GM21528 (cell line): ENCODE results near the gene AK9.
"Not testable (repeated sequence)": the region's sequence is repeated elsewhere in the genome, so short reads cannot be mapped to it uniquely, and the experiment has no call there.

Experiments used
- ATAC-seq: cut with Tn5 transposase; IDR thresholded peaks from one replicate; pipeline ENCODE4 v1.9.1; 2021; ENCODE audit warnings: mild to moderate bottlenecking, moderate library complexity; ENCODE audit not compliant: unreplicated experiment, low FRiP score

Gene AK9

GRCh38 chr6:109461733-109462526 is 229.1 kb downstream of the AK9 start:
- ATAC-seq, result no peak

- not testable (repeated sequence) for ATAC-seq
Observed at GRCh38 chr6:109461205-109461604, 229.8 kb downstream of the AK9 start.

- no peak for ATAC-seq
Observed at GRCh38 chr6:109460161-109460829, 230.7 kb downstream of the AK9 start.

DNA sequence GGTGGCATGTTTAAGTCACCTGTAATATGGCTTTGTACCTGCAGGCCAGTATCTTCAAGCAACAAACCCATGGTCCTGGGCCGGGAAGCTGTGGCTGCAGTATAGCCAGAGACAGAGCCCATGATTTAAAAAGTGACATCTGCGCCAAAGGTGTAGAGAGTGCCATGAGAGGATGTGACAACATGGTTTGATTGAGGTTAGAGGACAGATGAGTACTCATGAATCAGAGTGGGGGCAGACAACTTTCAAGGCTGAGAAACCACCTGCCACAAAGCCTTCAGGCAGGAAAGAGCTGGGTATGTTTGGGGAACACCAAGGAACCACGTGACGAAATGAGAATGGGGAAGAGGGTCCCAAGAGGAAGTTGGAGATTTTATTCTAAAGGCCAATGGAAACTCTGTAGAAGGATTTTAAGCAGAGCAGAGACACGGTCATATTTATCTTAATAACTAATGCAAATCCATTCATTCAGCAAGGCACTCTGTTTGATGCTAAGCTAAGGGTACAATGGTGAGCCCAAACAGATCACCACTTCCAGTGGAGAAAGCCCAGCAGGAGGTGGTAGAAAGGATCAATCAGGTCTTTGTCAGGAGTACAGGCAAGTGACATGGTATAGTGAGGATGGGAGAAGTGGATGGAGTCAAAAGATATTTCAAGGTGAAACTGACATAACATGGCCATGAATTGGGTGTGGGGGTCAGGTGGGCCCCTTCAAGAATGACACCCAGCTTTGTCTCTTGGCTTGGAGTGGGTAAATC is 232.0 kb downstream of the AK9 start:
- no peak for ATAC-seq

GRCh38 chr6:109457562-109457996 is 233.4 kb downstream of the AK9 start:
- no peak for ATAC-seq

DNA sequence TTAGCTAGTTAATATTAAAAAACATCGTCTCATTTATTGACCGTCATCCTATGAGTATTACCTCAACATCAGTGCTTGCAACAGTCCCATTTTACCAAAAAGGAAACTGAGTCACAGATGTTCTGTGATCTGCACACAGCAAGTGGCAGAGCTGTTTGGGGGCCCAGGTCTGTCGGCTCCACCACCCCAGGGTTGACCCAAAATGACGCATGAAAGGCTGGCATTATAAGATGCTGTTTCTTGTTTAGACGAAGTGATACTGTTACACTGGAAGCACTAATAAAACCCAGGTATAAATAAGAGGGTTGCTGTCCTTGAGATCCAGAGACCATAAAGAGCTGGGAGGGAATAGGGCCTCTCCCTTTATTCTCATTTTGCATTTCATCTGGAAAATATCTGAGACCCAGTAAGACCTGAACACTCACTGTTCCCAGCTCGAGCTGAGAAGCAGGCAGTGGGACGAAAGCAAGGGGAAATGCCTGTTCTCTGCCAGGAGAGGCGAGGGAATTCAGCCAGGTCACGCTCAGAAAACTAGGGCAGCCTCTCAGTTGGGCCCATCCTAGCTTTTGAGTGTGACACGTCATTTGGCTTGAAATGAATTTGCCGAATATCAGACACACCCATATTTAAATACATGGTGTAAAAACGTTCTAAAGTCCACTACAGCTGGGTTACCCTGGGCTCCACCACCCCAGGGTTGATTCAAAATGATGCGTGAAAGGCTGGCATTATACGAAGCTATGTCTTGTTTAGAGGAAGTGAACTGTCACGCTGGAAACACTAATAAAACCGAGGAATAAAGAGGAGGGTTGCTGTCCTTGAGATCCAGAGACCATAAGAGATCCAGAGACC is 234.1 kb downstream of the AK9 start:
- no peak for ATAC-seq

GRCh38 chr6:109456111-109456583 is 234.9 kb downstream of the AK9 start:
- ATAC-seq, result no peak

DNA sequence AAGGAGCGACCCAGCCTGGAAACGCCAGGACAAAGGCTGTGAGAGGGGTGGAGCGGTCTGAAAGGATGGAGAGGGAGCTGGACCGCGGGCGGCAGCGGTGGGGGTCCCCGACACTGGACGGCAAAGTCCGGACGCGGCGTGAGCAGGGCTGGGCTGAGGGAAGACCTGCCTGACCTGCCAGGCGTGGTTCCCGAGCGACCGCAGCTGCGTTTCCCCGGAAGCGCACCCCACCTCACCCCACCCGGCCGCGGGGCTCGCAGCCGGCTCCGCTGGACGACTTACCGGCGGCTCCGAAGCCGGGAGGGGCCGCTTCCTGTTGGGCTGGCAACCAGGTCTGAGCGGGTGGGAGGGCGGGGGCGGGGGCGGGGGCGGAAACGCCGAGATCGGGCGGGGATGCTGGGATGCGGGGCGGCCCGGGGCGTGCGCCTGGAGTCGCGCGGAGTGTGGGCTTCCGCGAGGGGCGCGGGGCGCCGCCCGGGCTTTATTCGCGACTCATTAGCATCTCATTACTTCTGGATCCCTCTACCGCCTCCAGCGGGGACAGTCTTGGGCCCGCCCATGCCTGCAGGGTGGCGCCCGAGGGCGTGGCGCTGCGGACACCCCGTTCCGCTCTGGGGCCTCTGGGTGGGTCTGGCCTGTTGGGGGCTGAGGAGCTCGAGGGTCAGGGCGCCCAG is 235.4 kb downstream of the AK9 start, which contains the start of gene MICAL1:
Gene MICAL1 (minus strand): TSS at position 336 of the 674 bp plus-strand sequence. CDS start 1,576 bp downstream, outside the sequence.
- peak; percentile 53 for ATAC-seq

DNA sequence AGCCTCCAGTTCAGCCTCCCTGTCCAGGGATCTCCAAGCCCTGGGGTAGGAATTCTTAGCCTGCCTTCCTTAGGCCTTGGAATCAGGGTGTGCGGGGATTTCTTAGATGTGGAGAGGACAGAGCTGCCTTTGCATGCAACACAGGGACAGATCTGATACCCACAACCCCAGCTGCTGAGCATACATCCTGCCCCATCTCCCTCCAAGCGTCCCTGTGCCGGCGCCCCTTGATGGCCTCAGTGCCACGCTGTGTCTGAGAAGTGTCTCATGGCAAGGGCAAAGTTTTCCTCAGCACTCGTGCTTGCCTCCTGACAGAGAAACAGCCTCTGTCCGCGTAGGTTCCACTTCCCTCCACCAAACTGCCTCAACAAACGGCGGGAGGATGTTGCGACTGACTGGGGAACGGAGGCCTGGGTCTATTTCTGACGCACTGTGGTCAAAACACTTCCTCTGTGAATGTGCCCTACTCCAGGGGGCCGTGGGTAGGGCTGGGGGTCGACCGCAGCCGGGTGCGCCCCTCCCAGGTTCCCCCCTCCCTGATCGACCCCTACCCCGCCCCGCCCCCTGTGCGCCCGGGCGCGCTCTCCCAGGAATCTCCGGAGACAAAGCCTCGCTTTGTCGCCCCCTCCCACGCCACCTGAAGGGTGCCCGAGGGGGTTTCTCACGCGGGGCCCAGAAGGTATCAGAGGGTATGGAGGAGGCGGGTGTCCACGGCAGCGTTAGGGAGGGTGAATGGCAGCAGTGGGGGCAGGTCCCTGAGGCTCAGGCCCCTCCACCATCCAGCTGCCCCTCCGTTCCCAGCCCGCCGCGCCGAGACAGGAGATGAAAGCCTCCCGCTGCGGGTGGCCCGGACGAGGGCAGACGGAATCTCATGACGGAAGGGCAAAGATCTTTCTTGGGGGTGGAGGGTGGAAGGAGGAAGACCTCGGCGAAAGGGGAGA is 236.2 kb downstream of the AK9 start:
- peak; percentile 44 for ATAC-seq

DNA sequence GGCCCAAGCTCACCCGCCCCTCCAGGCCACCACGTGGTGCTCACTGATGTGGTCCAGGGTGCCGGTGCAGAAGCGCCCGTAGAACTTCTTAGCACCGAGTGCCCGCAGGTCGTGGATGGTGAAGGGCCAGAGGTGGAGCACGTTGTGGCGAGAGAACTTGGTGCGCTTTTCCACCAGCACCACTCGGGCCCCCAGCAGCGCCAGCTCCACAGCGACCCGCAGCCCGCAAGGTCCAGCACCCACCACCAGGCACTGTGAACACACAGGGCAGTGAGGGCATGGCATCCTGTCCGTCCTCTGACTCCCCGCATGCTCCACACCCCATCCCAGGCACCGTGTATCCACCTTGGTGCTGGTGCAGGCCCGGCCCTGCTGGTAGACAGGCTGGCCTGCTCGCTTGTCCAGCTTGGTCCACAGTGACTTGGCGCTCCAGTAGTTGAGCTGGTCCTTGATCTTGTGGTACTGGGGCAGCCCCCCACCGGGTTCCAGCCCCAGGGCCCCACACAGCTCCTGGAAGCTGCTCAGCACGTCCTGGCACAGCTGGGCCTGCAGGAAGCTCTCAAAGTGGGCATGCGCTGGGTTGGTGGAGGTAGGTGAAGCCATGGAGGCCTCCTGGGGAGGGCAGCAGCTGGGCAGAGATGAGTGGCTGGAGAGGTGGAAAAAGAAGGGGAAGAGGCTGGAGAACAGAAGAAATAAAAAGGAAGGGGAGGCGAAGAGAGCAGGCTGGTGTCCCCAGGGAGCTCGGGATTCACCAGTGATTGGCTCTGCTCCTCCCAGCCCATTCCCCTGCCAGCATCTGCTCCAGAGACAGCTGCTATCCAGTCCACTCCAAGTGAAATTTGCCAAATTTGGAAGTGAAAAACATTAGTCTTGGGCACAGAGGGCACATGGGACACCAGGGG is 237.2 kb downstream of the AK9 start:
- no peak for ATAC-seq

GRCh38 chr6:109453156-109453555 is 237.8 kb downstream of the AK9 start:
- ATAC-seq, result no peak

- no peak for ATAC-seq
Observed at GRCh38 chr6:109452181-109452580, 238.8 kb downstream of the AK9 start.

GRCh38 chr6:109451376-109451775 is 239.6 kb downstream of the AK9 start:
- ATAC-seq, result no peak

DNA sequence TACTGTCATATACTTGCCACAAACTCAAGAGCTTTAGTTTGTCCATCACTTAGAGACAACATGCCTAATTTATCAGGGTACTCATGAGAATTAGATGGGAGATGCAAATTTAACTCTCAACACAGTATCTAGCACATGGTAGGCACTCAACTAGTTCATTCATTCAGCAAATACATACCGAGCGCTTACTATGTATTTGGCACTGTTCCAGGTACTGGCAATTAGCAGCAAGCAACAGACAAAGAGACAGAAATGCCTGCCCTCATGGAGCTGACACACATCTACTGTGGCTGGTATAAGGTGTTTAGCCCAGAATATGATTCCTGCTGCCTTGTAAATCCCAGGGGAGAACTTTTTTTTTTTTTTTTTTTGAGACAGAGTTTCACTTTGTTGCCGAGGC is 240.2 kb downstream of the AK9 start:
- no peak for ATAC-seq

DNA sequence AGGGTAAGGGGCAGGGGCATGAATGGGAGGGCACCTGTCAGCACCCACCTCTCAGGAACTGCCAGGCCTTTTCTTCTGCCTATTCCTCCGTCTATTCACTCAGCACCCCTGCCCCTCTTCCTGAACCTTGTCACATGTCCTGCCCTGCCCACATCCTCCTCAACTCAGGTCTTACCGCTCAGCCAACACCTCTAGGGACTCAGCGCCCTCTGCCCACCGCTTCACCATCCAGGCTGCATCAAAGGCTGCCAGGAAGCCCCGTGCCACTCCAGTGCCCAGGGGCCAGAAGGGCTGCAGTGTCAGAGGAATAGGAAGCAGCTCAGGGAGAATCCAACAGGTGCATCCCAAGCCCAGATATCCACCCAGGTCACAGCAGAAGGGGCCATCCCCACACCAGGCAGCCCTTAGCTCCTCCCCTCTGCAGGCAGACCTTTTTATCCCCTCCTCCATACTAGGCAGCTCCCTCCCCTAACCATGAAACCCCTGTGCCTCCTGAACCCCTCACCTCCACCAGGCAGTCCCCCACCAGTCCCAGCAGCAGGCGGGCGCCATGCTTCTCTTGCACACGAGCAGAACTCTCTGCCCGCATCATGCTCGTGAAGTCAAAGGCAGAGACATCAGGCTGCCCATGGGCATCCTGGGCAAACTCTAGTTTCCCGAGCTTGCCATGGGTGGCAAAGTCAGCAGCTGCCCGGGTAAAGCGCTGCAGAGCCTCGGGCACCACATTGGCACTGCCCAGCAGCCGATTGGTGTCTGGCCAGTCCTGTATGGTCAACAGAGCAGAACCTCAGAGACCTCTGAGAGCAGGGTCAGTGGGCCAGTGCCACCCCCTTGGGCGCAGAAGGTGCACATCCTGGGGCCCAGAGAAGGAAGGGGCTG is 241.0 kb downstream of the AK9 start:
- no peak for ATAC-seq

- no peak for ATAC-seq
Observed at GRCh38 chr6:109449064-109449794, 241.8 kb downstream of the AK9 start.
